ENCODE data around the gene EVX2. TPM values are rescaled to one million over a fixed set of nuclear protein-coding genes. Genes with fewer than 3 reads are reported as not detected.
A peak's percentile ranks its signal among the peaks of the same experiment; 100 is the strongest.

EVX2 gene
- total RNA-seq, 1 experiment from 2014 or later = not detected

GRCh38 chr2:176097820-176098365 is 14.1 kb upstream of the EVX2 start:
- no peak for DNase-seq (ENCODE audit: extremely low read depth, low read depth)

GRCh38 chr2:176096986-176097819 is 13.4 kb upstream of the EVX2 start:
- peak; percentile 87 for DNase-seq (ENCODE audit: extremely low read depth, low read depth)

- DNase-seq (ENCODE audit: extremely low read depth, low read depth) = no peak
Observed at GRCh38 chr2:176096243-176096985, 12.7 kb upstream of the EVX2 start.

GRCh38 chr2:176095421-176095820 is 11.7 kb upstream of the EVX2 start:
- DNase-seq (ENCODE audit: extremely low read depth, low read depth) = no peak

- no peak for DNase-seq (ENCODE audit: extremely low read depth, low read depth)
Observed at GRCh38 chr2:176094349-176094748, 10.6 kb upstream of the EVX2 start.

GRCh38 chr2:176093898-176094249 is 10.1 kb upstream of the EVX2 start:
- no peak for DNase-seq (ENCODE audit: extremely low read depth, low read depth)

GRCh38 chr2:176093145-176093897 is 9.6 kb upstream of the EVX2 start:
- DNase-seq (ENCODE audit: extremely low read depth, low read depth) = no peak

- DNase-seq (ENCODE audit: extremely low read depth, low read depth) = no peak
Observed at GRCh38 chr2:176092270-176093144, 8.7 kb upstream of the EVX2 start, which contains the start of gene HOXD13. TSS of gene HOXD13 (plus strand) at chr2:176092721. CDS start at chr2:176092891, 170 bp downstream.

- DNase-seq (ENCODE audit: extremely low read depth, low read depth) = no peak
Observed at GRCh38 chr2:176091329-176092258, 7.8 kb upstream of the EVX2 start.

- DNase-seq (ENCODE audit: extremely low read depth, low read depth) = no peak
Observed at GRCh38 chr2:176090862-176091261, 7.1 kb upstream of the EVX2 start.

- no peak for DNase-seq (ENCODE audit: extremely low read depth, low read depth)
Observed at GRCh38 chr2:176089843-176090395, 6.2 kb upstream of the EVX2 start.

GRCh38 chr2:176088937-176089842 is 5.4 kb upstream of the EVX2 start:
- DNase-seq (ENCODE audit: extremely low read depth, low read depth) = no peak

GRCh38 chr2:176088048-176088936 is 4.5 kb upstream of the EVX2 start:
- peak; percentile 68 for DNase-seq (ENCODE audit: extremely low read depth, low read depth)

- DNase-seq (ENCODE audit: extremely low read depth, low read depth) = no peak
Observed at GRCh38 chr2:176087330-176088047, 3.7 kb upstream of the EVX2 start.

- DNase-seq (ENCODE audit: extremely low read depth, low read depth) = peak; percentile 45
Observed at GRCh38 chr2:176085861-176086771, 2.4 kb upstream of the EVX2 start.

Data from NCI-H460 (cell line).